ENCODE measurements around the gene SPNS2. TPM values are rescaled to one million over a fixed set of nuclear protein-coding genes. Genes with fewer than 3 reads are reported as not detected.
A peak's percentile ranks its signal among the peaks of the same experiment; 100 is the strongest.

The SPNS2 gene
- polyA plus RNA-seq, 1 of the 3 experiments (the other 2 are of a cell fraction) = 0.08 TPM

GRCh38 chr17:4533523-4534504 lies 35.1 kb downstream of the SPNS2 start:
- H3K4me1 ChIP-seq (ENCODE audit: control insufficient read depth in 1 of 2, insufficient read depth in 2 of 2, low read depth in 1 of 2, low read length in 1 of 2) = peaks cover 0 to 31% of the 10 kb centered on the region in 2 experiments; a peak in 1 of 4 replicates
- H2AFZ ChIP-seq (ENCODE audit: low read depth) = no peak overlapping the region
- no peaks in the 10 kb centered on the region for H4K20me1 ChIP-seq (ENCODE audit: insufficient read depth)
- peaks cover 3 to 10% of the 10 kb centered on the region in 2 experiments for H3K36me3 ChIP-seq (replicated peaks in 1 of 2; ENCODE audit: control insufficient read depth in 1 of 2, insufficient read depth in 2 of 2, low read length in 1 of 2)
- H3K27me3 ChIP-seq (ENCODE audit: insufficient read depth) = no peaks in the 10 kb centered on the region
- no peaks in the 10 kb centered on the region for H3K9me2 ChIP-seq
- no peaks in the 10 kb centered on the region for H3K9me3 ChIP-seq
- DNase-seq = peak; percentile 91
- H3K27ac ChIP-seq (ENCODE audit: low read depth in 2 of 2, low read length in 1 of 2) = peak overlapping the region in 1 of 2 experiments; percentile 80; a peak in 2 of 4 replicates
- WGBS (ENCODE audit: low lambda C conversion rate) = 50% methylated on average over 11 of the region's 23 CpGs
- H3K4me3 ChIP-seq (ENCODE audit: low read depth in 2 of 2, low read length in 1 of 2) = no peak overlapping the region
- no peak overlapping the region for H3K9ac ChIP-seq
- no peaks in the 10 kb centered on the region for H3K79me2 ChIP-seq (ENCODE audit: insufficient read depth)
- POLR2A ChIA-PET = interaction anchor here (0.6 to 1.4 kb wide), 3 partner anchors 10 to 176 kb away, joined by 3 to 4 read pairs (median 3); partner anchors contain the start of gene ARRB2
- H3K4me2 ChIP-seq = no peak overlapping the region
- H3F3A ChIP-seq (replicated peaks; ENCODE audit: insufficient read depth) = no peaks in the 10 kb centered on the region
- TF ChIP-seq NFIC (IDR thresholded peaks at IDR 0.05; ENCODE audit: borderline replicate concordance) (no peak), SMC3 (IDR thresholded peaks at IDR 0.05; ENCODE audit: low read depth, low read length) (no peak), YY1 (IDR thresholded peaks at IDR 0.05; ENCODE audit: low read depth) (no peak), GATA2 (CRISPR knock-in tag; IDR thresholded peaks at IDR 0.05) (peak; percentile 80)
- CTCF ChIA-PET = interaction anchor here (1.1 to 2.0 kb wide), 3 partner anchors 10 to 33 kb away, joined by 3 to 6 read pairs (median 4); no protein-coding TSS in a partner anchor

DNA sequence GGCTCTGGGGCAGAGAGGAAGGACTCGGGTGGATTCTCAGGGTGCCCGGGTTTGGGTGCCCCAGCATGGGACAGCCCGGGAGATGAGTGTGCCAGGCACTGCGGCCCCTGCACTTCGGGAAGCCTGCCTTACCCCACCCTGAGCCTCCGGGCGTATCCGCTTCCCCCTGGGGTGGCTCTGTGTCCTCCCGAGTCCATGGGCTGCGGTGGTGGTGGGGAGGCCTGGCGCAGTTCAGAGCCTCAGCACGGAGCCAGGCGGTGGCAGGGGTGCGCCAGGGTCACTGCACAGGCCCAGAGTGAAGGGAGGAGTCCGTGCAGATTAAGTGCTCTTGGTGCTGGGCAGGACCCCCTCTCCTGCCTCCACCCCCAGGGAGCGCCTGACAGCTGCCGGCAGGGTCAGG lies 35.8 kb downstream of the SPNS2 start:
- Histone ChIP-seq H4K20me1 (ENCODE audit: insufficient read depth) (no peaks in the 10 kb centered on the region), H3F3A (replicated peaks; ENCODE audit: insufficient read depth) (no peaks in the 10 kb centered on the region), H3K9ac (no peak overlapping the region), H3K27ac (ENCODE audit: low read depth in 2 of 2, low read length in 1 of 2) (peak overlapping the region in 1 of 2 experiments; percentile 80; a peak in 2 of 4 replicates), H3K9me2 (no peaks in the 10 kb centered on the region), H3K27me3 (ENCODE audit: insufficient read depth) (no peaks in the 10 kb centered on the region), H2AFZ (ENCODE audit: low read depth) (no peak overlapping the region), H3K36me3 (replicated peaks in 1 of 2; ENCODE audit: control insufficient read depth in 1 of 2, insufficient read depth in 2 of 2, low read length in 1 of 2) (peaks cover 3 to 16% of the 10 kb centered on the region in 2 experiments), H3K4me3 (ENCODE audit: low read depth in 2 of 2, low read length in 1 of 2) (no peak overlapping the region), H3K4me1 (ENCODE audit: control insufficient read depth in 1 of 2, insufficient read depth in 2 of 2, low read depth in 1 of 2, low read length in 1 of 2) (peaks cover 0 to 31% of the 10 kb centered on the region in 2 experiments; a peak in 1 of 4 replicates), H3K4me2 (no peak overlapping the region), H3K9me3 (no peaks in the 10 kb centered on the region), H3K79me2 (ENCODE audit: insufficient read depth) (no peaks in the 10 kb centered on the region)
- CTCF ChIA-PET = interaction anchor here (1.0 to 2.0 kb wide), 4 partner anchors 9 to 114 kb away, joined by 3 to 6 read pairs (median 4); no protein-coding TSS in a partner anchor
- POLR2A ChIA-PET = interaction anchor here (0.6 to 1.4 kb wide), 3 partner anchors 10 to 176 kb away, joined by 3 to 4 read pairs (median 3); partner anchors contain the start of gene ARRB2
- peak; percentile 70 for DNase-seq
- 58% methylated on average over 8 of the region's 17 CpGs for WGBS (ENCODE audit: low lambda C conversion rate)
- no peak for TF ChIP-seq NFIC (IDR thresholded peaks at IDR 0.05; ENCODE audit: borderline replicate concordance)
- no peak for TF ChIP-seq SMC3 (IDR thresholded peaks at IDR 0.05; ENCODE audit: low read depth, low read length)
- TF ChIP-seq, protein P1, sequence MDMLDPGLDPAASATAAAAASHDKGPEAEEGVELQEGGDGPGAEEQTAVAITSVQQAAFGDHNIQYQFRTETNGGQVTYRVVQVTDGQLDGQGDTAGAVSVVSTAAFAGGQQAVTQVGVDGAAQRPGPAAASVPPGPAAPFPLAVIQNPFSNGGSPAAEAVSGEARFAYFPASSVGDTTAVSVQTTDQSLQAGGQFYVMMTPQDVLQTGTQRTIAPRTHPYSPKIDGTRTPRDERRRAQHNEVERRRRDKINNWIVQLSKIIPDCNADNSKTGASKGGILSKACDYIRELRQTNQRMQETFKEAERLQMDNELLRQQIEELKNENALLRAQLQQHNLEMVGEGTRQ (IDR thresholded peaks at IDR 0.05; ENCODE audit: borderline replicate concordance, low read depth, low read length) = no peak
- TF ChIP-seq EZH2phosphoT487 (IDR thresholded peaks at IDR 0.05; ENCODE audit: borderline replicate concordance, low read depth) = no peak
- TF ChIP-seq, protein P2, sequence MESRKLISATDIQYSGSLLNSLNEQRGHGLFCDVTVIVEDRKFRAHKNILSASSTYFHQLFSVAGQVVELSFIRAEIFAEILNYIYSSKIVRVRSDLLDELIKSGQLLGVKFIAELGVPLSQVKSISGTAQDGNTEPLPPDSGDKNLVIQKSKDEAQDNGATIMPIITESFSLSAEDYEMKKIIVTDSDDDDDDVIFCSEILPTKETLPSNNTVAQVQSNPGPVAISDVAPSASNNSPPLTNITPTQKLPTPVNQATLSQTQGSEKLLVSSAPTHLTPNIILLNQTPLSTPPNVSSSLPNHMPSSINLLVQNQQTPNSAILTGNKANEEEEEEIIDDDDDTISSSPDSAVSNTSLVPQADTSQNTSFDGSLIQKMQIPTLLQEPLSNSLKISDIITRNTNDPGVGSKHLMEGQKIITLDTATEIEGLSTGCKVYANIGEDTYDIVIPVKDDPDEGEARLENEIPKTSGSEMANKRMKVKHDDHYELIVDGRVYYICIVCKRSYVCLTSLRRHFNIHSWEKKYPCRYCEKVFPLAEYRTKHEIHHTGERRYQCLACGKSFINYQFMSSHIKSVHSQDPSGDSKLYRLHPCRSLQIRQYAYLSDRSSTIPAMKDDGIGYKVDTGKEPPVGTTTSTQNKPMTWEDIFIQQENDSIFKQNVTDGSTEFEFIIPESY (IDR thresholded peaks at IDR 0.05; ENCODE audit: borderline replicate concordance, low read depth) = no peak
- TF ChIP-seq, protein P3, sequence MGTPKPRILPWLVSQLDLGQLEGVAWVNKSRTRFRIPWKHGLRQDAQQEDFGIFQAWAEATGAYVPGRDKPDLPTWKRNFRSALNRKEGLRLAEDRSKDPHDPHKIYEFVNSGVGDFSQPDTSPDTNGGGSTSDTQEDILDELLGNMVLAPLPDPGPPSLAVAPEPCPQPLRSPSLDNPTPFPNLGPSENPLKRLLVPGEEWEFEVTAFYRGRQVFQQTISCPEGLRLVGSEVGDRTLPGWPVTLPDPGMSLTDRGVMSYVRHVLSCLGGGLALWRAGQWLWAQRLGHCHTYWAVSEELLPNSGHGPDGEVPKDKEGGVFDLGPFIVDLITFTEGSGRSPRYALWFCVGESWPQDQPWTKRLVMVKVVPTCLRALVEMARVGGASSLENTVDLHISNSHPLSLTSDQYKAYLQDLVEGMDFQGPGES (IDR thresholded peaks at IDR 0.05; ENCODE audit: low read depth, low read length) = no peak
- no peak for TF ChIP-seq MEF2A (IDR thresholded peaks at IDR 0.05; ENCODE audit: borderline replicate concordance, low read depth)
- no peak for TF ChIP-seq TCF12 (IDR thresholded peaks at IDR 0.05)
- no peak for TF ChIP-seq TEAD4 (IDR thresholded peaks at IDR 0.05; ENCODE audit: borderline replicate concordance, insufficient read depth)

All from SK-N-SH (cell line).